Prostate gland (tissue), 2 donors: ENCODE measurements around the gene FMN1.

Experiments used
- POLR2A ChIP-seq: fragments of 450-650 bp; IDR thresholded peaks from one replicate; pipeline ENCODE4 v1.6.1; 2016; ENCODE audit warnings: antibody characterized with exemption, mild to moderate bottlenecking
- POLR2AphosphoS5 ChIP-seq: sonication (generic); formaldehyde crosslinking; IDR thresholded peaks from one replicate; pipeline ENCODE4 v1.6.1; 2017; ENCODE audit warnings: antibody characterized with exemption
- TF ChIP-seq, protein P1 (sequence below), 4 experiments: fragments of 200-600 bp in 2 of 4; fragments of 450-650 bp in 2 of 4; sonication (generic) in 2 of 4; IDR thresholded peaks; 1 replicate in 3 of 4; 2 replicates in 1 of 4; pipeline ENCODE4 v1.5.1; 2016 to 2019; ENCODE audit warnings: antibody characterized with exemption in 4 of 4, mild to moderate bottlenecking in 2 of 4, moderate library complexity in 2 of 4

DNA sequence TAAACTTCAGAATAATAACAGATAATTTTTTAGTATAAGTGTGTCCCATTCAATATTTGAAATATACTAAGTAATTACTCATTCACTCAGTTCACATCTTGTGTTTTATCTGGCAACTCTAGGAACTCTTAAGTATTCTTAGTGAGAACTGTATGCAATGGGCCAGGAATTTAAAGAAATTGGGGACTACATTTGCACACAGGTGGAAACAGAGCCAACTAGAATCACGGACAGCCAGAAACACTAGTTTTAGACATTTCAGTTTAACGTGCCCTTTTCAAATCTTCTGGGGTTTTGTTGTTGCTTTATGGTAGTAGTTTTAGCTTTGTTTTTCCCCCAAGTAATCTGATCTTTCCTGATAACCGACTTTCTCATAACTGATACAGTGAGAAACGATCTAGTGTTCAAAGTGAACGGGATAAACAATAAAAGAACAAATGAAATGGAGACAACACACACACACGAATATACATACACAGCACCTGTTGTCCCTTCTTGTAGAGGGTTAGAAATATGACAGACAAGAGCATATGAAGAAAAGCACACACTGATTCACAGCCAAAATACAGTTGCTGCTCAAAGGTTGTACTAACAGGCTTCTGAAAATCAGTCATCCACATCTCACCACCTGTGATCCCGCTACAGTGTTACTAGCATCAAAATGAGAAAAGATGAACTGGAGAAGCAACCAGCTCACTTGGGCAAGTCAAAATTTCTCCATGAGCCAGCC is 167.0 kb downstream of the FMN1 start:
- TF ChIP-seq POLR2A (no peak), POLR2AphosphoS5 (no peak)
- TF ChIP-seq, protein P1, sequence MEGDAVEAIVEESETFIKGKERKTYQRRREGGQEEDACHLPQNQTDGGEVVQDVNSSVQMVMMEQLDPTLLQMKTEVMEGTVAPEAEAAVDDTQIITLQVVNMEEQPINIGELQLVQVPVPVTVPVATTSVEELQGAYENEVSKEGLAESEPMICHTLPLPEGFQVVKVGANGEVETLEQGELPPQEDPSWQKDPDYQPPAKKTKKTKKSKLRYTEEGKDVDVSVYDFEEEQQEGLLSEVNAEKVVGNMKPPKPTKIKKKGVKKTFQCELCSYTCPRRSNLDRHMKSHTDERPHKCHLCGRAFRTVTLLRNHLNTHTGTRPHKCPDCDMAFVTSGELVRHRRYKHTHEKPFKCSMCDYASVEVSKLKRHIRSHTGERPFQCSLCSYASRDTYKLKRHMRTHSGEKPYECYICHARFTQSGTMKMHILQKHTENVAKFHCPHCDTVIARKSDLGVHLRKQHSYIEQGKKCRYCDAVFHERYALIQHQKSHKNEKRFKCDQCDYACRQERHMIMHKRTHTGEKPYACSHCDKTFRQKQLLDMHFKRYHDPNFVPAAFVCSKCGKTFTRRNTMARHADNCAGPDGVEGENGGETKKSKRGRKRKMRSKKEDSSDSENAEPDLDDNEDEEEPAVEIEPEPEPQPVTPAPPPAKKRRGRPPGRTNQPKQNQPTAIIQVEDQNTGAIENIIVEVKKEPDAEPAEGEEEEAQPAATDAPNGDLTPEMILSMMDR (IDR thresholded peaks at IDR 0.05): no peak
